SW480 (cell line): ENCODE results near the gene MAGEA1.
A peak's percentile ranks its signal among the peaks of the same experiment; 100 is the strongest.
"Not testable (repeated sequence)": the region's sequence is repeated elsewhere in the genome, so short reads cannot be mapped to it uniquely, and the experiment has no call there.

Experiments used
- DNase-seq: peaks from one replicate; pipeline ENCODE4 v3.0.0-alpha.2; 2016; ENCODE audit warnings: low spot score

MAGEA1 gene

GRCh38 chrX:153179131-153179530 lies at the start of gene MAGEA1:
MAGEA1 (plus strand) TSS chrX:153179284; CDS start chrX:153182390, 3,106 bp downstream.
- no peak for DNase-seq

GRCh38 chrX:153132924-153133323 lies 46.2 kb upstream of the MAGEA1 start:
- DNase-seq = not testable (repeated sequence)

- not testable (repeated sequence) for DNase-seq
These were observed 40.0 kb upstream of the MAGEA1 start for GRCh38 chrX:153139074-153139473.

- DNase-seq = peak; percentile 42
These were observed 32.8 kb upstream of the MAGEA1 start for GRCh38 chrX:153146288-153146687.

- DNase-seq = no peak
These were observed 25.6 kb upstream of the MAGEA1 start for GRCh38 chrX:153153516-153153915.

GRCh38 chrX:153157450-153157849 lies 21.6 kb upstream of the MAGEA1 start:
- DNase-seq = no peak

- no peak for DNase-seq
These were observed 20.8 kb upstream of the MAGEA1 start for GRCh38 chrX:153158319-153158718.

GRCh38 chrX:153161952-153162351 lies 17.1 kb upstream of the MAGEA1 start:
- DNase-seq = no peak

- no peak for DNase-seq
These were observed 14.4 kb upstream of the MAGEA1 start for GRCh38 chrX:153164733-153165132.

GRCh38 chrX:153168423-153168822 lies 10.7 kb upstream of the MAGEA1 start:
- not testable (repeated sequence) for DNase-seq

- DNase-seq = no peak
These were observed 2.7 kb downstream of the MAGEA1 start for GRCh38 chrX:153181822-153182221.

GRCh38 chrX:153184787-153185186 lies 5.7 kb downstream of the MAGEA1 start:
- DNase-seq = no peak

GRCh38 chrX:153190381-153190780 lies 11.3 kb downstream of the MAGEA1 start:
- peak; percentile 1 for DNase-seq

GRCh38 chrX:153200462-153200861 lies 21.4 kb downstream of the MAGEA1 start:
- DNase-seq = no peak

GRCh38 chrX:153206425-153207046 lies 27.5 kb downstream of the MAGEA1 start:
- DNase-seq = no peak

GRCh38 chrX:153209347-153209746 lies 30.3 kb downstream of the MAGEA1 start:
- no peak for DNase-seq

- no peak for DNase-seq
These were observed 35.9 kb downstream of the MAGEA1 start for GRCh38 chrX:153214934-153215333.

GRCh38 chrX:153216926-153217325 lies 37.8 kb downstream of the MAGEA1 start:
- no peak for DNase-seq

GRCh38 chrX:153225438-153226098 lies 46.5 kb downstream of the MAGEA1 start:
- no peak for DNase-seq

GRCh38 chrX:153226344-153227185 lies 47.5 kb downstream of the MAGEA1 start:
- peak; percentile 91 for DNase-seq
